IgD-negative memory B cell (primary cell): ENCODE results near the gene CD33. TPM values are rescaled to one million over a fixed set of nuclear protein-coding genes. Genes with fewer than 3 reads are reported as not detected.

Source experiments
- H3K27ac Mint-ChIP-seq, 3 donors: one replicate each; pipeline ENCODE4 v1.8.0; 2020 to 2022; ENCODE audit warnings: mild to moderate bottlenecking in 3 of 3, mixed read lengths in 3 of 3, moderate library complexity in 1 of 3
- H3K27me3 Mint-ChIP-seq: one replicate; pipeline ENCODE4 v1.8.0; 2021; ENCODE audit warnings: mixed read lengths
- H3K36me3 Mint-ChIP-seq: one replicate; pipeline ENCODE4 v1.8.0; 2020; ENCODE audit warnings: mild to moderate bottlenecking, mixed read lengths
- H3K4me1 Mint-ChIP-seq, 3 donors: one replicate each; pipeline ENCODE4 v1.8.0; 2020 to 2022; ENCODE audit warnings: mixed read lengths in 3 of 3, mild to moderate bottlenecking in 1 of 3
- H3K4me3 Mint-ChIP-seq, 4 donors: one replicate each; pipeline ENCODE4 v1.8.0; 2020 to 2022; ENCODE audit warnings: mild to moderate bottlenecking in 4 of 4, mixed read lengths in 4 of 4, moderate library complexity in 3 of 4
- H3K9me3 Mint-ChIP-seq, 3 donors: one replicate each; pipeline ENCODE4 v1.8.0; 2020 to 2021; ENCODE audit warnings: mixed read lengths in 3 of 3, mild to moderate bottlenecking in 1 of 3
- polyA plus RNA-seq: library from polyadenylated mRNA; unstranded; fragments of 300-500 nt; fragmentation: Illumina TruSeq; gene quantifications from one replicate; pipeline ENCODE4 v1.2.3, GENCODE V29; 2021

Gene CD33
- polyA plus RNA-seq, 1 donor from 2014 or later: 0.55 TPM

DNA sequence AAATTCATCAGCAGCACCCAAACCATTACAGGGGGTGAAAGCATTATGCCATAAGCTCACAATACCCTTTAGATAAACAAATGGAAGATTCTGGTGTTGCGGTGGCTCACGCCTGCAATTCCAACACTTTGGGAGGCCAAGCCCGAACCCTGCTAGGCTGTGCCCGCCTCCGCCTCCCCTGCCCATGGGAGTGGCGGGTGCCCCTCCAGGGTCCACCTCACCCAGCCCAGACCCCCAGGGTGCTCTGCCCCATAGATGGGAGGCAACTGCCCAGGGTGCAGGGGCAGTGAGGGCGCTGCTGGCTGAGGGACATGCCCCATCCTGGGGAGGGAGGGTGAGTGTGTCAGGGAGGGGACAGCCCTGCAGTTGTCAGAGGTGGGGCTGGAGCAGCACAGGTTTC, 16.0 kb downstream of the CD33 start:
- Mint-ChIP-seq H3K27ac (no peak overlapping the region), H3K27me3 (peaks cover 11% of the 10 kb centered on the region), H3K4me1 (no peaks in the 10 kb centered on the region), H3K36me3 (peaks cover 3% of the 10 kb centered on the region), H3K4me3 (no peak overlapping the region), H3K9me3 (peaks cover 0 to 2% (median 0%) of the 10 kb centered on the region in 3 donors)

DNA sequence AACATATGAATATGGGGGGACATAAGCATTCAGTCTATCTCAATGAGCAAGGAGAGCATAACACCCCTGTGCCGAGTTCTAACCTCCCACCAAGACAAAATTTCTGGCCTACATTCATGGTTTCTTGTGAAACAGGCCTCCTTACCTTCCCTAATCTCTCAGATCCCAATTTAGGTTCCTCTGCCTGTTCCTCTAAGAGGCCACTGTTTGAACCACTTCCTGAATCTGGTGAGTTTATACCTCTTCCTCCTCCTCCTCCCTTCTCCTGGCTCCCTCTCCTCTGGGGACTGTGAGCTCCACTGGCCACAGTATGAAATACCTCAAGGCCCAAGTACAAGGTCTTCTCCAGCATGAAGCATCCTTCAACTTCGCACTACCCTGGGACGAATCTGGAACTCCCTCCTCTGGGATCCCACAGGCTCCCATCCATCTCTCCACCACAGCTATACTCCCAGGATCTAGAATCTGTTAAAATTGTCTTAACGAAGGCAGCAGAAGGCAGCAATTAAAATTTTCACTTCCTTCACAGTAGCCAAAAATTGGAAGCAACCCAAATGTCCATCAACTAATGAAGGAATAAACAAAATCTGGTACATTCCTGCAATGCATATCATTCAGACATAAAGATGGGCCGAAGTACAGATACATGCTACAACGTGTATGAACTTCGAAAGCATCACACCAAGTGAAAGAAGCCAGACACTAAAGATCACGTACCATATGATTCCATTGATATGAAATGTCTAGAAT, 18.2 kb downstream of the CD33 start:
- Mint-ChIP-seq H3K4me3 (no peak overlapping the region), H3K4me1 (no peaks in the 10 kb centered on the region), H3K27me3 (peaks cover 16% of the 10 kb centered on the region), H3K9me3 (peaks cover 0 to 3% (median 0%) of the 10 kb centered on the region in 3 donors), H3K36me3 (peaks cover 5% of the 10 kb centered on the region), H3K27ac (no peak overlapping the region)

DNA sequence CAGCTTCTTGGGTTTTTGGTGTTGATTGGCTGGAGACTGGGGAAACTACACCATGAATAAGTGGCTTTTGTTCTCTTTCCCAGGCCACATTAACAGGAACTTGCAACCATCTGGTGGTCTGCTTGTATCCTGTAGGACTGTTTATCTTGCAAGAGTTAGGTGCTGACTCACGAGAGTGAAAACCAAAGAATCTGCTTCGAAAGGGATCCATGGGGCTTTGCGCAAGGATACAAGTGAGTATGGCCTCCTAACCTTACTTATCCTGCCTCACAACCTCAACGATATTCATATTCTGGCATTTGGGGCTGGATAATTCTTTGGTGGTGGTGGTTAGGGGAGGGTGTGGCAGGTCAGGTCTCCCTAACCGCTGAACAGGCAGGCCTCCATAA, 21.3 kb downstream of the CD33 start:
- no peak overlapping the region for H3K27ac Mint-ChIP-seq
- no peak overlapping the region for H3K4me3 Mint-ChIP-seq
- peaks cover 5% of the 10 kb centered on the region for H3K36me3 Mint-ChIP-seq
- no peaks in the 10 kb centered on the region for H3K4me1 Mint-ChIP-seq
- peaks cover 20% of the 10 kb centered on the region for H3K27me3 Mint-ChIP-seq
- peaks cover 0 to 6% (median 1%) of the 10 kb centered on the region in 3 donors for H3K9me3 Mint-ChIP-seq

DNA sequence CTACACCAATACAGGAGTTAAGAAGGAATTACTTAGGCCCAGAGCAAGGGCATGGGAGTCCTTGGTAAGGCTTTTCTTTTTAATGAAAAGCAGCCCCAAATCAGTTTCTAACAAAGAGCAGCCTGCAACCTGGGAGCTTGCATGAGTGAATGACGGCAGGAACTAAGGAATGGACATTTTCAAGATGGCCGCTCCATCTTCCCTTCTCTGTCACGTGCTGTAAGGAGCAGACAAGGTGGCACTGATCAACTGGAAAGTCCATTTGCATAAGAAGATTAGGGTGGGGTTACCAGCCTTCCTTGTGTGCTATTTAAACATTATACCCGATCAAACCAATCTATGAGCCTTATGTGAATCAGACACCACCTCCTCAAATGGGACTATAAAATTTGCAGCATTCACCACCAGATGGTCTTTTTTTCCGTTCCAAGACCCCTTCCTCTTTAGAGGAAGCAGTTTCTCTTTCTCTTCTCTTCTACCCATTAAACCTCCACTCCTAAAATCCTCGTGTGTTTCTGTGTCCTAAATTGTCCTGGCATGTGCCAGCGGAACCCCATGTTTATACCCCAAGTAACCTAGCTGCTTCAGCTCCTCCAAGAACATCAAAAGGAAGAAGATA, 23.2 kb downstream of the CD33 start:
- Mint-ChIP-seq H3K4me1 (no peaks in the 10 kb centered on the region), H3K27me3 (peaks cover 17% of the 10 kb centered on the region), H3K36me3 (peaks cover 2% of the 10 kb centered on the region), H3K9me3 (peaks cover 0 to 4% (median 3%) of the 10 kb centered on the region in 3 donors), H3K27ac (no peak overlapping the region), H3K4me3 (no peak overlapping the region)

DNA sequence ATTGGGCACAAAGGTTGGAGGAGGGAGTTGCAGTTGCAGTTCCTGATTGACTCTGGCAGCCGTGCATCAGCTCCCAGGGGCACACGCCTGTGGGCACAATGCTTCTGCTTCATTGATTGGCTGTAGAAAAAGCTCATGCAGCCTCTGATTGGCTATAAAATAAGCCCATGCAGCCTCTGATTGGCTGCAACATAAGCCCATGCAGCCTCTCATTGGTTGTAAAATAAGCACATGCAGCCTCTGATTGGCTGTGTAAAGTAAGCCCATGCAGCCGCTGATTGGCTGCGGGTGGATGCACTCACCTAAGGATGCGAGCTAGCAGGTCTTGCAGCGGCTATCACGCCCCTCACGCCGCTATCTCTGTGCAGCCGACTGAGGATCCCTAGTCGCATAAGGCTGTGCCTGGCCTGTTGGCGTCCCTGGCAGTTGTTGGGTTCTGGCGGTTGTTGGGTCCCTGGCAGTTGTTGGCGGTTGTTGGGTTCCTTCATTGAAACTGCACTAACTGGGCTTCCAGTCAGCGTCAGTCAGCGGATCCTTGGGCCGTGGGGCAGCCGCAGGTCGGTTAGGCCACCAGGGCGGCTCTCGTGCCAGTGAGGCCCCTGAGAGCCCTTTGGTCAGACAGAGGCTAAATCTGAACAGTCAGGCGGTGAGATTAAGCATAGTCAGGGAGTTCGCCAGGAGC, 26.0 kb downstream of the CD33 start, which contains the start of gene SIGLECL1:
Gene SIGLECL1, plus strand, starts transcription at position 295 of the 682 bp plus-strand sequence. CDS start 12,993 bp downstream, outside the sequence.
- Mint-ChIP-seq H3K27me3 (peaks cover 11% of the 10 kb centered on the region), H3K4me1 (no peaks in the 10 kb centered on the region), H3K36me3 (peaks cover 2% of the 10 kb centered on the region), H3K27ac (peak within 1 kb of the TSS in 1 of 3 donors; percentile 20), H3K9me3 (peaks cover 0 to 4% (median 3%) of the 10 kb centered on the region in 3 donors), H3K4me3 (peak within 1 kb of the TSS in 1 of 4 donors; percentile 37)

DNA sequence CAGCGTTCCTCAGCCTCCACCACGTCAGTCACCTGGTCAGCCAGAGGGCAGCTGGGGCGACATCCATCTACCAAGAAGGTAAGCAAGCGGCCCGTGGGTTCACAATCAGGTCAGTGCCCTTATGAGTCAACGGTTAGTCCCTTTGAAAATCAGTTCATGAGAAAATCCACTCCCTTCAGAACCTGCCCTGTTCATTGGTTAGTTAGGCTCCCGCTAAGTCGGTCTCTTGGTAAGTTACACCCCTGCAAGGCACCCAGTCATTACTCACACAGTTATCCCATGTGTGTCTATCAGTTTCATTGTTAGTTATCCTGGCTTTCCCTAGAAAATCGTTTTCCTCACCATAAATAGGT, 26.6 kb downstream of the CD33 start:
- no peak overlapping the region for H3K4me3 Mint-ChIP-seq

DNA sequence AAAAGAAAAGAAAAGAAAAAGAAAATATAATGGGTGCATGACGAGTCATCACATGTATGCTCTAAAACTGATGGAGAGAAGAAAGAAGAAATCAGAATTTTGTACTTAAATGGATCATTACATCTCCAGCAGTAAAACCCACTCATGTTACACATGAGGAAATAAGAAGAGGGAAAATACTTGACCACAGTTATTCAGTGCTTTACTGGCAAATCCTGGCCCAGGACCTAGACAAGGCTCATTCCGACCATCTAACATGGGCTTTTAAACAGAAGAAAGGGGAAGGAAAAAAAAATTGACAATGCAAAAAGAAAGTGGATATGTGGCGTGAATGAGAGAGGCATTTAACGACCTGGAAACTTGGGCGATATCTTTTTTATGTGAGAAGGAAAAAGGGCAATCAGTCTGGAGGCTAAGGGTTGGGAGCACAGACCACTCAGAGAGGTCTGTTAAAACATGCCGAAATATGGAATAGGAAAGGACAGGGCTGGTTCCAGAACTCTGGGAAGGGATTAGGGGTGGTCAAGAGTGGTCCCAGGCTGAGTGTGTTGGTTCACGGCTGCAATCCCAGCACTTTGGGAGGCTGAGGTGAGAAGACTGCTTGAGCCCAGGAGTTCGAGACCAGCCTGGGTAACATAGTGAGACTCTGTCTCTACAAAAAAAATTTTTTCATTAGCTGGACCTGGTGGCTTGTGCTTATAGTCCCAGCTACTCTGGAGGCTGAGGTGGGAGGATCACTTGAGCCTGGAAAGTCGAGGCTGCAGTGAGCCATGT, 27.6 kb downstream of the CD33 start:
- Mint-ChIP-seq H3K9me3 (peaks cover 0 to 4% (median 3%) of the 10 kb centered on the region in 3 donors), H3K27me3 (peaks cover 6% of the 10 kb centered on the region), H3K4me3 (no peak overlapping the region), H3K36me3 (peaks cover under 1% of the 10 kb centered on the region), H3K27ac (no peak overlapping the region), H3K4me1 (no peaks in the 10 kb centered on the region)

More for the DNA sequence above, 26.6 kb downstream of the CD33 start:
- H3K27ac Mint-ChIP-seq: peak overlapping the region in 1 of 3 donors; percentile 20
- H3K9me3 Mint-ChIP-seq: peaks cover 0 to 4% (median 3%) of the 10 kb centered on the region in 3 donors
- H3K36me3 Mint-ChIP-seq: peaks cover 2% of the 10 kb centered on the region
- peaks cover 11% of the 10 kb centered on the region for H3K27me3 Mint-ChIP-seq
- H3K4me1 Mint-ChIP-seq: no peaks in the 10 kb centered on the region

DNA sequence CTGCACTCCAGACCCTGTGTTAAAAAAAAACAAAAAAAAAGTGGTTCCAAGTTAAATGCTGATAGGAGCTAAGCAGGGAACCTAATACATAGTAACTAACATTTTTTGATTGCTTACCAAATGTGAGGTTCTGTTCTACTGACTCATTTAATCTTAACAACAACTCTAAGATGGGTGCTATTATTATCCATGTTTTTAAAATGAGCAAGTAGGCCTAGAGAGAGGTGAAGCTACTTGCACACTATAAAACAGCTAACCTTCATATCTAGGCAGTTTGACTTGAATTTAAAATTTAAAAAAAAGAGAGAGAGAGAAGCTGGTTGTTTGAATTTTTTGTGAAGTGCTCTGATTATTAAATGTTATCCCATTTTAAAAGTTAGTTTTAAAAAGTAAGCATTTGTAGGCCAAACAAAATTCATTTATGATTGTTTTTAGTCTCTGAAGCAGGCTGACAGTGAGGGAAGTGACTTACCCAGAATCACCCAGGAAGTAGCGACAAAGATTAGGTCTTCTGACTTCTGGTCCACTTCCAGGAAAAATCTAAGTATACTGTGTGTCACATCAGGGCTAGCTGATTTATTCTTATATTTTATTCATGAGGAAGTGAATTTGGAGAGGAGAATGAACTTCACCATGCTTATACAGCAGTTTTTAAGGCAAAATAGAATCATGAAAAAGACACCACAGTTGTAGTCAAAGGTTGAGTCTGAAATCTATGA, 28.4 kb downstream of the CD33 start:
- Mint-ChIP-seq H3K4me3 (no peak overlapping the region), H3K9me3 (peaks cover 0 to 3% (median 1%) of the 10 kb centered on the region in 3 donors)

DNA sequence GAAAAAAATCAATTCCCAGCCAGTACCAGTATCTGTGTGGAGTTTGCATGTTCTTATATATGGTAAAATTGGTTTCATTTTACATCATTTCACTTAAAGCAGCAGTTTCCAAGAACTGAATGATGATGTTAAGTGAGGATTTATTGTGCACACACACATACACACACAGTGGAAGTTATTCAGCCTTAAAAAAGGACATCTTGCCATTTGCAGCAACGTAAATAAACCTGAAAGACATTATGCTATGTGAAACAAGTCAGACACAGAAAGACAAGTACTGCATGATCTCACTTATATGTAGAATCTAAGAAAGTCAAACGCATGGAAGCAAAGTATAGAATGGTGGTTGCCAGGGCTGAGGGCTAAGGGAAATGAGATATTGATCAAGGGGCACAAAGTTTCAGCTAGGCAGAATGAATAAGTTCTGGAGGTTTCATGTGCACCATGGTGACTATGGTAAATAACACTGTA, 31.3 kb downstream of the CD33 start:
- H3K36me3 Mint-ChIP-seq: no peaks in the 10 kb centered on the region
- H3K4me3 Mint-ChIP-seq: no peak overlapping the region
- H3K4me1 Mint-ChIP-seq: peaks cover 0 to 4% (median 3%) of the 10 kb centered on the region in 3 donors
- peaks cover 0 to 1% (median 0%) of the 10 kb centered on the region in 3 donors for H3K9me3 Mint-ChIP-seq
- H3K27ac Mint-ChIP-seq: no peak overlapping the region
- peaks cover 4% of the 10 kb centered on the region for H3K27me3 Mint-ChIP-seq

More for the DNA sequence above, 28.4 kb downstream of the CD33 start:
- Mint-ChIP-seq H3K36me3 (no peaks in the 10 kb centered on the region), H3K27ac (no peak overlapping the region), H3K27me3 (peaks cover 5% of the 10 kb centered on the region), H3K4me1 (peaks cover 0 to under 1% (median under 1%) of the 10 kb centered on the region in 3 donors)

DNA sequence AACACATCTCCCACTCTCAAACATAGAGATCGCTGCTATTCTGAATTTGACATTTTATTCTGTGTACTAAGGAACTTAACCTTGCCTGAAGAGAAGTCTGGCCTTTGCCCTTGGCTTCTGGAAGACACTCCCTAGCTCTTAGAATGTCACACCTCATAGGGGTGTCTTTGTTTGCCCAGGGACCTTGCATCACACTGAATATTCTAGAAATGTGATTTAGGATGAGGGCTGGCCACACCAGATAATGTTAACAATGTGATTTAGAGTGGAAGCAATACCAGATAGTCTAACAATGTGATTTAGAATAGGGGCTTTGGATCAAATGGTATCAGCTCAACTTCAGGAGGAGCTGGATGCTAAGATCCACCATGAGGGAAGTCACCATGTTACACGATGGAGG, 32.6 kb downstream of the CD33 start:
- peaks cover 0 to 4% (median 3%) of the 10 kb centered on the region in 3 donors for H3K4me1 Mint-ChIP-seq
- no peaks in the 10 kb centered on the region for H3K9me3 Mint-ChIP-seq
- peaks cover 6% of the 10 kb centered on the region for H3K27me3 Mint-ChIP-seq
- H3K36me3 Mint-ChIP-seq: no peaks in the 10 kb centered on the region
- H3K27ac Mint-ChIP-seq: no peak overlapping the region
- no peak overlapping the region for H3K4me3 Mint-ChIP-seq

DNA sequence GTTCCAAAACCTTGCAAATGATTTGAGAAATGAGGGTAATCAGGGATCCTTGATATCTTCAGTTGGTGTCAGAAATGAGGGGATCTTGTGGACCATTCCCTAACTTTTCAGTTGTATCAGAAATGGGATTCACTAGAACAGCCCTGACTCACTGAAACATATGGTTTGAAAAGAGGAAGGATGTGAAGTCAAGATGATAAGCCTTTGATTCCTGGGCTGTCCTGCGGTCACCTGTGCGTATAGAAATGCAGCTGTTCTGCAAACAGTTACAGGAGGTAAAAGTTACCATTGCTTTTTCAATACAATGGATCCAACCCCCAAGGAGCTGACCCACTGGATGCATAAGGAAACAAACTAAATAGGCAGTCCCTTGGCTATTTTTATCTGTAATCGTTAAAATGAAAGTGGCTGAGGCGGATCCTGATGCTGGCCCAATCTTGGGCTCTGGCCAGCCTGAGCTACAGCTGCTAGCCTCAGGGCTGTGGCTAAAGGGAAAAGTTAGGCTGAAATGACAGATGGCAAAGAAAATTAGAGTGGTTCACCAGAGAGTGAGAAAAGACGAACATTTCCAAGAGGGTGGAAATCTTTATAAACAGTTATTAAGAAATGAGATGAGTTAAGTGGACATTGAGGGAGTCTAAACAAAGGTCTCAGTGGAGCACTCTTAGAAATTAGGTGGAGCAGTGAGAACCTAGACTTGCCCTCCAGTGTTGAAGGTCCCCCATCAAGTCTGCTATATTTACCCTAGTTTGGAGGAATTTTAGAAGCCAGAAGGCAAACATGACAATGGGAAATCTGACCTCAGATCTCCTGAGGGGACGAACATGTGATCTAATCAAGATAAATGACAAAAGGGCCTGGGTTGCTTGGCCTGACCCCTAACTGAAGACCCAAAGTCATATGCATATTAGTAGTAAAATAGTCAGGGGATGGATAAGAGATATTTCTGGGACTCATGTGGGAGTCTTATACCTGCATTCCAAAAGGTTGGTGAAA, 33.6 kb downstream of the CD33 start:
- H3K27ac Mint-ChIP-seq: no peak overlapping the region
- no peaks in the 10 kb centered on the region for H3K36me3 Mint-ChIP-seq
- H3K27me3 Mint-ChIP-seq: peaks cover 6% of the 10 kb centered on the region
- peaks cover 0 to 4% (median 3%) of the 10 kb centered on the region in 3 donors for H3K4me1 Mint-ChIP-seq
- no peak overlapping the region for H3K4me3 Mint-ChIP-seq
- H3K9me3 Mint-ChIP-seq: no peaks in the 10 kb centered on the region

DNA sequence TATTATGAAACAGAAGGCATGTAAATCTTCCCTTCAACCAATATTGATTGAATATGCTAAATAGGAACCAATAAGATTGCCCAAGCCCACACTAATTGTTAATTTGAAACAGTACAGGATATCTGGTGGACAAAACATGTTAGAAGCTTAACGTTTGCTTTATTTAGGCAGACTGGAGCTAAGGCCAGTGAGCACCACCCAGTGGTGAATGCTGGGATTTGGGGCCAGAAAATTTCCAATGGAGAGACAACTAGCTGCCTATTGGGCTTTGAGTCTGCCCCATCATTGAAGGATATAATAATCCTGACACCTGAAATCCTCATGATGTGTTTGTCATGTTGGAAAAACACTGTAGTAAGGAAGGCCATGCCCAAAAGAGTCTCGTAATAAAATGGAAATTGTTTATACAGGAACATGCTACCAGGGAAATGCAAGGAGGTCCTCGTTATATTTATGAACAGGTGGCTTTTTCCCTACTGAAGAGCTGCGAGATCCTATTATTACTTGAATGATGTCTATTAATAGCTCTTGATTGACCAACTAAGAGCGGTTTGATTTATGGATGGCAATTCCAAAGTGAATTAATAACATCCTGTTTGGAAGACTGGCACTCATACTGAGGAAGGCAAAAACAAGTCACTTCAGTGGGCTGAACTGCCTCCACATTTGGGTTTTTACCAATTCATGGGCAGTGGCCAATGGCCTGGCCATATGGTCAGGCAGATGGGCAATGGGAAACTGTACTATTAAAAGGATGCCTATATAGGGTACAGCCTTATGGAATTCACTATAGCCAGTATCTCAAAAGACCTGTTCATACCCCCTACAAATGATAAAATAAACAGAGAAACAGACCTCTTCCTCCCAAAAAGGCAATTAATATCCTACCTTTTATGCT, 34.7 kb downstream of the CD33 start:
- peaks cover 6% of the 10 kb centered on the region for H3K27me3 Mint-ChIP-seq
- H3K36me3 Mint-ChIP-seq: no peaks in the 10 kb centered on the region
- peaks cover 0 to 4% (median 3%) of the 10 kb centered on the region in 3 donors for H3K4me1 Mint-ChIP-seq
- no peaks in the 10 kb centered on the region for H3K9me3 Mint-ChIP-seq
- H3K4me3 Mint-ChIP-seq: peak overlapping the region in 1 of 4 donors; percentile 63
- H3K27ac Mint-ChIP-seq: no peak overlapping the region
